HG02763 (cell line): Measurements from ENCODE around the gene ICA1L.

Experiments
- ATAC-seq: cut with Tn5 transposase; IDR thresholded peaks from one replicate; pipeline ENCODE4 v1.9.1; 2021; ENCODE audit warnings: mild to moderate bottlenecking, moderate library complexity; ENCODE audit not compliant: unreplicated experiment

ICA1L gene

DNA sequence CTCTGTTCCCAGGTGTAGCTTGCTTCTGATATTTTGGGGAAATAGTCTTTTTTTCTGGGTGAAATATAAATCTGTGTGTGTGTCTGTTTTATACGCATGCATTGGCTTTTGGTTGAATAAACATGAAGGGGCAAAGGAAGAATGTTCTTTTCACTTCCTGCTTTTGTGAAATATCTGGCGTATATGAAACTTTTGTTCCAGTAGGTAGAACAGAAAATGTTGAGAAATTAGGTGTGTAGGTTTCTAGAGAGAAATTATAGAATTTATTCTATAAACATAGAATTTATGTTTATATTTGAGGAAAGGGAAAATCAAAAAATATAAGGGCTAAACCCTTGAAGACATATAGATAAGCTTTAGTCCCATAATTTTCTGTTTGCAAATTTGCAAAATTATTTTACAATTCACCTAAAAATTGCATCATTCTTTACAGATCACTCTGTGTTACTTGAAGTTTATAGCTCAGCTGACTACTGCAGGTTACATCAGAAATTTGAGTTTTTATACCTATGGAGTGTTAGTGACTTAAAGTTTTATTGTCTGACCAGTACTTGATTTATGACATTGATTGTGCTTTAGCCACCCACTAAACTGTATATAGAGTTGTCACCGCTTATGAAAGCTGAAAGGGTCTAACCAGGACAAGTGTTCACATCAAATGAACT is 120.7 kb downstream of the ICA1L start:
- ATAC-seq = no peak

DNA sequence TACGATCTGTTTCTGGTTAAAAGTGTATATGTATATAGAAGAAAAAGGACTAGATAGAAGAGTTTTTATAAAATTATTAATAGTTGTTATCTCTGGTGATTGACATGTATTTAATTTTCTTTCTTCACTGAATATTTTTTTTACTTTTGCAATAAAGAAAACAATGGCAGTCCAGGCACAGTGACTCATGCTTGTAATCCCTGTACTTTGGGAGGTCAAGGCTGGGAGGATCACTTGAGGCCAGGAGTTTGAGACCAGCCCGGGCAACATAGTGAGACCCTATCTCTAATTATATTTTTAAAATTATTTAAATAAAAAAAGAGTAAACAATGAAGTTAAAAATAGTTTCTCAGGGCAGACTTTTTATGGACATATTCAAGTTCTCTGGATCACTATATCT is 122.1 kb downstream of the ICA1L start:
- ATAC-seq = no peak

DNA sequence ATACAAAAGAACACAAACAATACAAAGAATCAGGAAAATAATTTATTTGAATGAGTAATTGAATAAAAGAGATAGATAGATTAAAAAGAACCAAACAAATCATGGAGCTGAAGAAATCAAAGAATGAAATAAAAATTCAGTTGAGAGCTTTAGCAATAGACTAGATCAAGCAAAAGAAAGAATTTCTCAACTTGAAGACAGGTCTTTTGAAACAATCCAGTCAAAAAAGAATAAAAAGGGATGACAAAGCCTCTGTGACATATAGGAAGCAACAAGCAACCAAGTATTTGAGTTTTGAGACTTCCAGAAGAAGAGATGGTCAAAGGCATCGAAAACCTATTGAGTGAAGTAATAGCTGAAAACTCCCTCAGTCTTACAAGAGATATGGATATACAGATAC is 128.0 kb downstream of the ICA1L start:
- no peak for ATAC-seq

DNA sequence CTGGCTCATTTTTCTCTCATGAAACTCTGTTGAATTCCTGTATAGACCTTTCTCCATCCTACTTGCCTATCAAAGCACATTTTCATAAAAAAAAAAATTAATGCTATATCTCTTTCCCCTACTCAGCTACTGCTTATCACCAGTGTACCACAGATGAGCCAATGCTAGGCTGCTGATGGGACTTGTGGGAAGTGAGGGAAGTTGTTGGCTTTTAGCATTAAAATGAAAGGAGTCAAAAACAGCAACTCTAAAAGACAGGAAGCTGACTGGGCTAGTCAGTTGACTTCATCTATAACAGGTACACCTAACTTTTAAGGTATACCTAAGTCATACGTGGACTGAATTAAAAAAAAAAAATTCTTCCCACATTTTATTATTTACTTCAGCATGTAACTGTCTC is 134.7 kb downstream of the ICA1L start:
- no peak for ATAC-seq

DNA sequence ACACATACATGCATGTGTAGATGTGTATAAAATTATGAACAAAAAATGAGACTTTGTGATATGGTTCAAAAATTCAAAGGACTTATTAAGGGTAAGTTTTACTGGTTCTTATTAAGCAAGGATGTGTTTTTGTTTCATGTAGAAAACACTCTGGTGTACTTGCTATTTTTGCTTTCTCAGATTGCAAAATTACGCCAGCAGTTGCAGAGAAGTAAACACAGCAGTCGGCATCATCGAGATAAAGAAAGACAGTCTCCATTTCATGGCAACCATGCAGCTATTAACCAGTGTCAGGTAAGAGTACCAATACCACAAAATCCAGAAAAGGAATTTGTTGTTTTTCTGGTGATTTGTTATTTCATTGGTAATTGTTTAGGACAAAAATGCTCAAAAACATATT is 145.5 kb downstream of the ICA1L start:
- ATAC-seq = no peak

DNA sequence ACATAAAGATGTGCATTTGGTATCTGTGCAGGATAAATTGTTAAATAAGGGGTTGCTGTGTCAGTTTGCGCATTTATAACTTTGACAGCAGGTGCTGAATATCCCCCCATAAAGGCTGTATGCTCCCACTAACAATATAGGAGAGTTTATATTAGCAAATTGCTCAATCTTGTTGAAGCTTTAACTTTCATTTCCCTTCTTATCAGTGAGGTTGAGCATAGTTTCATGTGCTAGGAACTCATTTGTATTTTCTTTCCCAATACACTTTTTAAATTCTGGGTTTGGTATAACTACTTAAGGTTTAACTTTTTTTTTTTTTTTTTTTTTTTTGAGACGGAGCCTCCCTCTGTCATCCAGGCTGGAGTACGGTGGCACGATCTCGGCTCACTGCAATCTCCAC is 147.8 kb downstream of the ICA1L start:
- ATAC-seq = no peak
